ENCODE measurements around the gene FSCN2. TPM values are rescaled to one million over a fixed set of nuclear protein-coding genes. Genes with fewer than 3 reads are reported as not detected.

Gene FSCN2
- total RNA-seq, 1 donor from 2014 or later, result 6.6 TPM

GRCh38 chr17:81513753-81514488 lies 14.3 kb upstream of the FSCN2 start:
- no peak for DNase-seq (ENCODE audit: extremely low spot score in 2 of 2)
- Histone ChIP-seq H3K36me3 (peaks cover 9 to 34% of the 10 kb centered on the region in 2 donors), H3K27ac (peak overlapping the region; percentile 100), H3K4me1 (peaks cover 63% of the 10 kb centered on the region), H3K9me3 (no peaks in the 10 kb centered on the region), H3K27me3 (no peaks in the 10 kb centered on the region), H3K4me3 (peak overlapping the region; percentile 93 to 99)
- TF ChIP-seq POLR2A (IDR thresholded peaks at IDR 0.05) (no peak), POLR2AphosphoS5 (IDR thresholded peaks at IDR 0.05; ENCODE audit: insufficient read depth in 1 of 2, low read depth in 1 of 2) (peak in 1 of 2 donors; percentile 45), CTCF (IDR thresholded peaks at IDR 0.05) (no peak)
- intact Hi-C loops (cut with DNase I), result loop anchor here (5.0 kb wide), 1 partner anchor 38 kb away; the partner anchor contains the start of gene FAAP100

GRCh38 chr17:81514489-81514738 lies 13.8 kb upstream of the FSCN2 start:
- intact Hi-C loops (cut with DNase I), result loop anchor here (5.0 kb wide), 1 partner anchor 38 kb away; the partner anchor contains the start of gene FAAP100
- peaks cover 63% of the 10 kb centered on the region for H3K4me1 ChIP-seq

GRCh38 chr17:81514739-81515529 lies 13.2 kb upstream of the FSCN2 start:
- Histone ChIP-seq H3K9me3 (no peaks in the 10 kb centered on the region), H3K27ac (peak overlapping the region; percentile 100), H3K4me1 (peaks cover 63% of the 10 kb centered on the region), H3K36me3 (peaks cover 9 to 24% of the 10 kb centered on the region in 2 donors), H3K27me3 (no peaks in the 10 kb centered on the region), H3K4me3 (peak overlapping the region; percentile 93 to 99)
- intact Hi-C loops (cut with DNase I), result loop anchor here (5.0 kb wide), 1 partner anchor 37 kb away; the partner anchor contains the start of gene FAAP100
- no peak for DNase-seq (ENCODE audit: extremely low spot score in 2 of 2)
- TF ChIP-seq CTCF (IDR thresholded peaks at IDR 0.05) (no peak), POLR2AphosphoS5 (IDR thresholded peaks at IDR 0.05; ENCODE audit: insufficient read depth in 1 of 2, low read depth in 1 of 2) (peak in 1 of 2 donors; percentile 70), POLR2A (IDR thresholded peaks at IDR 0.05) (peak in 1 of 2 donors; percentile 85)

More at GRCh38 chr17:81514489-81514738, 13.8 kb upstream of the FSCN2 start:
- Histone ChIP-seq H3K9me3 (no peaks in the 10 kb centered on the region), H3K4me3 (peak overlapping the region; percentile 93 to 99), H3K27ac (peak overlapping the region; percentile 100), H3K27me3 (no peaks in the 10 kb centered on the region), H3K36me3 (peaks cover 9 to 29% of the 10 kb centered on the region in 2 donors)
- TF ChIP-seq POLR2A (IDR thresholded peaks at IDR 0.05) (no peak), CTCF (IDR thresholded peaks at IDR 0.05) (no peak), POLR2AphosphoS5 (IDR thresholded peaks at IDR 0.05; ENCODE audit: insufficient read depth in 1 of 2, low read depth in 1 of 2) (no peak)
- no peak for DNase-seq (ENCODE audit: extremely low spot score in 2 of 2)

GRCh38 chr17:81515530-81516041 lies 12.6 kb upstream of the FSCN2 start:
- peak overlapping the region; percentile 100 for H3K27ac ChIP-seq
- H3K4me1 ChIP-seq, result peaks cover 60% of the 10 kb centered on the region
- H3K36me3 ChIP-seq, result peaks cover 9 to 17% of the 10 kb centered on the region in 2 donors
- no peaks in the 10 kb centered on the region for H3K9me3 ChIP-seq
- H3K27me3 ChIP-seq, result no peaks in the 10 kb centered on the region
- intact Hi-C loops (cut with DNase I), result no loop called here
- H3K4me3 ChIP-seq, result peak overlapping the region; percentile 93 to 99
- TF ChIP-seq POLR2AphosphoS5 (IDR thresholded peaks at IDR 0.05; ENCODE audit: insufficient read depth in 1 of 2, low read depth in 1 of 2) (no peak), POLR2A (IDR thresholded peaks at IDR 0.05) (no peak), CTCF (IDR thresholded peaks at IDR 0.05) (no peak)
- no peak for DNase-seq (ENCODE audit: extremely low spot score in 2 of 2)
